GM12878 (cell line): ENCODE results near the gene AGAP1. TPM values are rescaled to one million over a fixed set of nuclear protein-coding genes. Genes with fewer than 3 reads are reported as not detected.

Experiments used
- ATAC-seq: fragments of 200-7000 bp; cut with Tn5 transposase; 3 replicates; pipeline ENCODE4 v1.9.1; 2020; ENCODE audit warnings: mild to moderate bottlenecking, moderate library complexity
- BruUV-seq: library from RNA; stranded (reverse); fragments of 400-500 nt; replicated peaks from 2 replicates; lab custom pipeline; 2021; lab: Mats Ljungman, UMichigan
- CTCF ChIA-PET: fragments of 300-600 bp; sonication (Branson Sonifier 250); formaldehyde crosslinking; extraction: SDS; loops from one replicate; lab custom pipeline; 2021; ENCODE audit warnings: inconsistent platforms; lab: Yijun Ruan, JAX
- POLR2A ChIA-PET: fragments of 350-600 bp; formaldehyde crosslinking; extraction: SDS; loops from one replicate; lab custom pipeline; 2021; ENCODE audit warnings: inconsistent platforms; lab: Charles Lee
- RAD21 ChIA-PET: fragments of 300-600 bp; sonication (Branson Sonifier 250); formaldehyde crosslinking; loops from one replicate; lab custom pipeline; 2023; ENCODE audit warnings: antibody characterized with exemption; ENCODE audit not compliant: unreplicated experiment; lab: Charles Lee
- SMC1A ChIA-PET: fragments of 300-600 bp; sonication (Branson Sonifier 250); formaldehyde crosslinking; loops from one replicate; lab custom pipeline; 2023; ENCODE audit not compliant: unreplicated experiment, uncharacterized antibody; lab: Charles Lee
- DNase-seq: peaks from one replicate; pipeline ENCODE4 v3.0.0-alpha.2; 2011; ENCODE audit warnings: low read depth, low spot score
- FAIRE-seq: peaks from 3 replicates; lab custom pipeline; 2011; peaks lifted over from hg19 to GRCh38; lab: Jason Lieb, UNC
- H2AFZ ChIP-seq: 2 replicates; pipeline ENCODE4 v1.6.0; 2011; ENCODE audit warnings: low read depth, low read length, control low read depth; ENCODE audit not compliant: control insufficient read depth
- H3K27ac ChIP-seq: 2 replicates; pipeline ENCODE4 v1.5.1; 2011; ENCODE audit warnings: control low read depth; ENCODE audit not compliant: control insufficient read depth, insufficient read depth
- H3K27me3 ChIP-seq, 2 experiments: replicated peaks in 1 of 2; 2 replicates each; pipeline versions ENCODE4 v1.6.0 to v1.6.1; 2011; ENCODE audit warnings: low read length in 1 of 2; ENCODE audit not compliant: control insufficient read depth in 2 of 2, insufficient read depth in 2 of 2
- H3K36me3 ChIP-seq, 2 experiments: 2 replicates each; pipeline ENCODE4 v1.5.1; 2011; ENCODE audit warnings: low read length in 1 of 2; ENCODE audit not compliant: control insufficient read depth in 2 of 2, insufficient read depth in 2 of 2
- H3K4me1 ChIP-seq: 2 replicates; pipeline ENCODE4 v1.6.1; 2011; ENCODE audit warnings: mild to moderate bottlenecking, low read length, moderate library complexity, mixed read lengths; ENCODE audit not compliant: control insufficient read depth, insufficient read depth
- H3K4me2 ChIP-seq: 2 replicates; pipeline ENCODE4 v1.6.0; 2011; ENCODE audit warnings: control low read depth; ENCODE audit not compliant: control insufficient read depth, insufficient read depth
- H3K4me3 ChIP-seq: fragments of 200-600 bp; sonication (generic); 2 replicates; pipeline ENCODE4 v1.5.1; 2016
- H3K79me2 ChIP-seq: 2 replicates; pipeline ENCODE4 v1.6.0; 2011; ENCODE audit warnings: low read length; ENCODE audit not compliant: control insufficient read depth, insufficient read depth
- H3K9ac ChIP-seq: 2 replicates; pipeline ENCODE4 v1.8.0; 2011; ENCODE audit warnings: low read length, control low read depth, mixed read lengths; ENCODE audit not compliant: control insufficient read depth, insufficient read depth
- H3K9me3 ChIP-seq: replicated peaks from 3 replicates; pipeline ENCODE4 v1.5.1; 2011; ENCODE audit warnings: mild to moderate bottlenecking, low read length; ENCODE audit not compliant: control insufficient read depth, insufficient read depth
- H4K20me1 ChIP-seq: 2 replicates; pipeline ENCODE4 v1.6.0; 2011; ENCODE audit not compliant: control insufficient read depth, insufficient read depth
- BACH1 ChIP-seq: fragments of 450-650 bp; IDR thresholded peaks from 2 replicates; pipeline ENCODE4 v1.6.1; 2017; ENCODE audit warnings: mild to moderate bottlenecking, borderline replicate concordance
- CEBPZ ChIP-seq: fragments of 150-350 bp; IDR thresholded peaks from 2 replicates; pipeline ENCODE4 v1.6.1; 2016; ENCODE audit warnings: low read depth, low read length
- CHD2 ChIP-seq: IDR thresholded peaks from 2 replicates; pipeline ENCODE4 v1.6.1; 2011; ENCODE audit warnings: low read depth, low read length, improper control_type of control experiment, borderline replicate concordance
- GABPA ChIP-seq: IDR thresholded peaks from 2 replicates; pipeline ENCODE4 v1.6.1; 2014; ENCODE audit warnings: antibody characterized with exemption, low read depth, mild to moderate bottlenecking, inconsistent platforms
- IRF4 ChIP-seq: IDR thresholded peaks from 2 replicates; pipeline ENCODE4 v1.6.1; 2011; ENCODE audit warnings: low read depth, low read length
- LARP7 ChIP-seq: fragments of 450-650 bp; IDR thresholded peaks from 2 replicates; pipeline ENCODE4 v1.6.1; 2017; ENCODE audit warnings: mild to moderate bottlenecking
- MLLT1 ChIP-seq: fragments of 450-650 bp; IDR thresholded peaks from 2 replicates; pipeline ENCODE4 v1.6.1; 2016; ENCODE audit warnings: mild to moderate bottlenecking
- NFIC ChIP-seq: IDR thresholded peaks from 2 replicates; pipeline ENCODE4 v1.6.1; 2012; ENCODE audit warnings: low read depth, mild to moderate bottlenecking, inconsistent platforms, low read length, moderate library complexity
- RAD51 ChIP-seq: fragments of 450-650 bp; IDR thresholded peaks from 2 replicates; pipeline ENCODE4 v1.6.1; 2016; ENCODE audit warnings: moderate library complexity, mild to moderate bottlenecking, inconsistent platforms
- TAF1 ChIP-seq: IDR thresholded peaks from 2 replicates; pipeline ENCODE4 v1.6.1; 2011; ENCODE audit warnings: mild to moderate bottlenecking, low read depth, low read length, borderline replicate concordance
- ZNF217 ChIP-seq: fragments of 450-650 bp; IDR thresholded peaks from 2 replicates; pipeline ENCODE4 v1.6.1; 2017; ENCODE audit warnings: antibody characterized with exemption, mild to moderate bottlenecking
- WGBS: methylation state at CpG from one replicate; pipeline ENCODE4 v1.1.6; 2016; ENCODE audit warnings: low lambda C conversion rate; ENCODE audit not compliant: insufficient replicate concordance, insufficient coverage; ENCODE audit errors: missing lambda C conversion rate; 5-methylcytosine and 5-hydroxymethylcytosine counted together
- in situ Hi-C: fragments of 300-500 bp; cut with MboI; formaldehyde crosslinking; loops from 9 replicates; pipeline ENCODE4 v1.14.3; 2018; ENCODE audit warnings: mixed read lengths
- intact Hi-C: fragments of 100-400 bp; cut with micrococcal nuclease; formaldehyde crosslinking; loops from one replicate; pipeline ENCODE4 v1.14.2; 2022; ENCODE audit not compliant: unreplicated experiment
- polyA plus RNA-seq, 11 experiments: library from polyadenylated mRNA; depleted of rRNA in 4 of 11; unstranded in 6 of 11; stranded (reverse) in 5 of 11; fragments of >200 nt; fragmentation: Nextera tagmentation in 4 of 11; fragmentation: Illumina TruSeq in 1 of 11; extraction: Ambion mirVana in 4 of 11; extraction: Trizol in 1 of 11; gene quantifications; 1 replicate in 1 of 11; 2 replicates in 10 of 11; pipeline versions ENCODE4 v1.2.1 to v1.2.3, GENCODE V29; 2011 to 2016; ENCODE audit warnings: inconsistent platforms in 2 of 11, missing spikeins in 2 of 11, low read depth in 1 of 11
- total RNA-seq, 4 experiments: library from RNA; depleted of rRNA in 3 of 4; stranded (reverse); fragments of >200 nt in 3 of 4; fragmentation: Illumina TruSeq in 1 of 4; extraction: Trizol in 1 of 4; gene quantifications; 2 replicates each; pipeline versions ENCODE4 v1.2.1 to v1.2.3, GENCODE V29; 2013 to 2021
- TF ChIP-seq, protein P1 (sequence below): fragments of 450-650 bp; IDR thresholded peaks from 2 replicates; pipeline ENCODE4 v1.6.1; 2017; ENCODE audit warnings: mild to moderate bottlenecking, low read depth, inconsistent platforms; ENCODE audit not compliant: poor library complexity, severe bottlenecking

AGAP1 gene
- total and polyA plus RNA-seq, 10 of the 15 experiments (the other 5 are each of a cell fraction or from before 2014, with no cell fraction given): 0.05 to 0.15 (median 0.06) TPM; not detected in 7

- WGBS: 0% methylated on average over 3 of the region's 3 CpGs
- H3K4me3 ChIP-seq: no peak overlapping the region
- no peak overlapping the region for H3K4me2 ChIP-seq
- no peak overlapping the region for H3K9ac ChIP-seq
- H3K79me2 ChIP-seq: no peaks in the 10 kb centered on the region
- no peaks in the 10 kb centered on the region for H3K27me3 ChIP-seq
- ChIA-PET RAD21 (no interaction called here), SMC1A (no interaction called here), POLR2A (no interaction called here), CTCF (no interaction called here)
- no peaks in the 10 kb centered on the region for H3K9me3 ChIP-seq
- ATAC-seq (no peak), DNase-seq (no peak), FAIRE-seq (no peak)
- H3K36me3 ChIP-seq: no peaks in the 10 kb centered on the region
- in situ Hi-C loops (no loop called here), intact Hi-C loops (no loop called here)
- TF ChIP-seq NFIC: no peak
- no peak for TF ChIP-seq ZNF217
- TF ChIP-seq BACH1: no peak
- BruUV-seq: no TSS peak
- H2AFZ ChIP-seq: no peak overlapping the region
- H3K27ac ChIP-seq: no peak overlapping the region
- no peaks in the 10 kb centered on the region for H4K20me1 ChIP-seq
- no peaks in the 10 kb centered on the region for H3K4me1 ChIP-seq
These were observed 496.5 kb downstream of the AGAP1 start for GRCh38 chr2:235990344-235990743.

DNA sequence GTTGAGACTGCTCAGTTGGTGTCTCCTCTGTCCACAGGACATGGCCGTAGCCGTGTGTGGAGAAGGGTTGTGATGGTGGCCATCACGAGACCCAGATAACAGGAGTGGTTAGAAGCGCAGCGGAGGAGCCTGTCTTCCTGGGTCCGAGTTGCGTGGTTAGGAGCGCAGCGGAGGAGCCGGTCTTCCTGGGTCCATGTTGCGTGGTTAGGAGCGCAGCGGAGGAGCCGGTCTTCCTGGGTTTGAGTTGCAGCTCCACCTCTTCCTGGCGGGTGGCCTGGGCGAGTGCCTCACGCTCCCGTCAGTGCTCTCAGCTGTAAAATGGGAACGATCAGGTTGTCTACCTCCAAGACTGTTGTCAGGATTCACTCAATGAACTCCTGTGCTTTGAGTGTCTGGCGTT, 498.2 kb downstream of the AGAP1 start:
- H3K79me2 ChIP-seq: no peaks in the 10 kb centered on the region
- no peak for DNase-seq
- H3K36me3 ChIP-seq: no peaks in the 10 kb centered on the region
- no peaks in the 10 kb centered on the region for H3K27me3 ChIP-seq
- in situ Hi-C loops (no loop called here), intact Hi-C loops (no loop called here)
- H2AFZ ChIP-seq: no peak overlapping the region
- H4K20me1 ChIP-seq: no peaks in the 10 kb centered on the region
- no peaks in the 10 kb centered on the region for H3K9me3 ChIP-seq
- no peaks in the 10 kb centered on the region for H3K4me1 ChIP-seq
- ATAC-seq: no peak
- no peak for FAIRE-seq
- POLR2A ChIA-PET: no interaction called here
- H3K4me3 ChIP-seq: no peak overlapping the region
- CTCF ChIA-PET: no interaction called here
- RAD21 ChIA-PET: no interaction called here
- WGBS: 48% methylated on average over 20 of the region's 20 CpGs
- no peak overlapping the region for H3K27ac ChIP-seq
- no TSS peak for BruUV-seq
- no peak overlapping the region for H3K9ac ChIP-seq
- SMC1A ChIA-PET: no interaction called here
- H3K4me2 ChIP-seq: no peak overlapping the region
- TF ChIP-seq IRF4 (no peak), RAD51 (no peak), MLLT1 (no peak), GABPA (no peak), TAF1 (no peak), NFIC (no peak), LARP7 (no peak), CEBPZ (no peak), CHD2 (no peak)
- TF ChIP-seq, protein P1, sequence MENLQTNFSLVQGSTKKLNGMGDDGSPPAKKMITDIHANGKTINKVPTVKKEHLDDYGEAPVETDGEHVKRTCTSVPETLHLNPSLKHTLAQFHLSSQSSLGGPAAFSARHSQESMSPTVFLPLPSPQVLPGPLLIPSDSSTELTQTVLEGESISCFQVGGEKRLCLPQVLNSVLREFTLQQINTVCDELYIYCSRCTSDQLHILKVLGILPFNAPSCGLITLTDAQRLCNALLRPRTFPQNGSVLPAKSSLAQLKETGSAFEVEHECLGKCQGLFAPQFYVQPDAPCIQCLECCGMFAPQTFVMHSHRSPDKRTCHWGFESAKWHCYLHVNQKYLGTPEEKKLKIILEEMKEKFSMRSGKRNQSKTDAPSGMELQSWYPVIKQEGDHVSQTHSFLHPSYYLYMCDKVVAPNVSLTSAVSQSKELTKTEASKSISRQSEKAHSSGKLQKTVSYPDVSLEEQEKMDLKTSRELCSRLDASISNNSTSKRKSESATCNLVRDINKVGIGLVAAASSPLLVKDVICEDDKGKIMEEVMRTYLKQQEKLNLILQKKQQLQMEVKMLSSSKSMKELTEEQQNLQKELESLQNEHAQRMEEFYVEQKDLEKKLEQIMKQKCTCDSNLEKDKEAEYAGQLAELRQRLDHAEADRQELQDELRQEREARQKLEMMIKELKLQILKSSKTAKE: no peak
